ENCODE data around the gene PERM1.

DNA sequence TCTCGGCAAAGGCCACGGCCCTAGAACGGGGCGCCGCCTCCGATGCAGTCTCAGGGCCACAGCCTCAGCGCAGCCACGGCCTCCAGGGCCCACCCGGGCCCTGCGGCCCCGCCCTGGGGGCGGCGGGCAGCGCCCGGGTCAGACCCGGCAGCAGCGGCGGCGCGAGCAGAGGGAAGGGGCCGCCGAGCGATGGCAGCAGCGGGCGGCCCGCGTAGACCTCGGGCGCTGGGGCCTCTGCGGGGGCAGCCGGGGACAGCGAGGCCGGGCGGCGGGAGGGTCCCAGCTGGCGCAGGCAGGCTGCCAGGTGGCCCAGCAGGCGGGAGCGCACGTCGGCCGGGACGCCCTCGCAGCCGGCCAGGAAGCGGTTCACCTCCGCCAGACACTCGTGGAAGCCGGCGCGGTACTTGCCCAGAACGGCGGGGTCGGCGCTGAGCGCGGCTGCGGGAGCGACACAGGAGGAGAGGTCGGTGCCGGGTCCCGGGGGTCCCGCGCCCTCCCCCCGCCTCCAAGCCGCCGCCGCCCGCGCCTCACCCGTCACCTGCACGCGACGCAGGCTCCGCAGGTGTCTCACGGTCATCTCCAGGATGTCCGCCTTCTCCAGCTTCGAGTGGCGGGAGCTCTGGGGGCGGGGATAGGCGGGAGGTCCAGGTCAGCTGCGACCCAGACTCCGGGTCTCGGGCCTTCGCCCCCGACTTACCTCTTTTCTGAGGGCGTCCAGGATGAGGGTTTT lies 17.3 kb upstream of the PERM1 start:
- TF ChIP-seq, protein P1, sequence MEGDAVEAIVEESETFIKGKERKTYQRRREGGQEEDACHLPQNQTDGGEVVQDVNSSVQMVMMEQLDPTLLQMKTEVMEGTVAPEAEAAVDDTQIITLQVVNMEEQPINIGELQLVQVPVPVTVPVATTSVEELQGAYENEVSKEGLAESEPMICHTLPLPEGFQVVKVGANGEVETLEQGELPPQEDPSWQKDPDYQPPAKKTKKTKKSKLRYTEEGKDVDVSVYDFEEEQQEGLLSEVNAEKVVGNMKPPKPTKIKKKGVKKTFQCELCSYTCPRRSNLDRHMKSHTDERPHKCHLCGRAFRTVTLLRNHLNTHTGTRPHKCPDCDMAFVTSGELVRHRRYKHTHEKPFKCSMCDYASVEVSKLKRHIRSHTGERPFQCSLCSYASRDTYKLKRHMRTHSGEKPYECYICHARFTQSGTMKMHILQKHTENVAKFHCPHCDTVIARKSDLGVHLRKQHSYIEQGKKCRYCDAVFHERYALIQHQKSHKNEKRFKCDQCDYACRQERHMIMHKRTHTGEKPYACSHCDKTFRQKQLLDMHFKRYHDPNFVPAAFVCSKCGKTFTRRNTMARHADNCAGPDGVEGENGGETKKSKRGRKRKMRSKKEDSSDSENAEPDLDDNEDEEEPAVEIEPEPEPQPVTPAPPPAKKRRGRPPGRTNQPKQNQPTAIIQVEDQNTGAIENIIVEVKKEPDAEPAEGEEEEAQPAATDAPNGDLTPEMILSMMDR (IDR thresholded peaks at IDR 0.05; ENCODE audit: insufficient read depth, low read length, poor library complexity, severe bottlenecking), result no peak
- TF ChIP-seq EZH2phosphoT487 (conservative IDR thresholded peaks at IDR 0.05; ENCODE audit: low read length), result no peak

Data from SU-DHL-6 (cell line).